Stimulated activated naive CD8-positive, alpha-beta T cell treated with anti-CD3 and anti-CD28 coated beads, Interleukin-15, Interleukin-2, amounts not matched to agents 100 U/mL and 50 U/mL, for 24 hours (primary cell): Measurements from ENCODE around the gene CLIP2.
A peak's percentile ranks its signal among the peaks of the same experiment; 100 is the strongest.
"Not testable (repeated sequence)": the region's sequence is repeated elsewhere in the genome, so short reads cannot be mapped to it uniquely, and the experiment has no call there.

Experiments
- ATAC-seq: fragments of 150-1000 bp; cut with Tn5 transposase; one replicate; pipeline ENCODE4 v1.10.0; 2021
- DNase-seq: peaks from one replicate; pipeline ENCODE4 v3.0.0; 2021

CLIP2 gene

DNA sequence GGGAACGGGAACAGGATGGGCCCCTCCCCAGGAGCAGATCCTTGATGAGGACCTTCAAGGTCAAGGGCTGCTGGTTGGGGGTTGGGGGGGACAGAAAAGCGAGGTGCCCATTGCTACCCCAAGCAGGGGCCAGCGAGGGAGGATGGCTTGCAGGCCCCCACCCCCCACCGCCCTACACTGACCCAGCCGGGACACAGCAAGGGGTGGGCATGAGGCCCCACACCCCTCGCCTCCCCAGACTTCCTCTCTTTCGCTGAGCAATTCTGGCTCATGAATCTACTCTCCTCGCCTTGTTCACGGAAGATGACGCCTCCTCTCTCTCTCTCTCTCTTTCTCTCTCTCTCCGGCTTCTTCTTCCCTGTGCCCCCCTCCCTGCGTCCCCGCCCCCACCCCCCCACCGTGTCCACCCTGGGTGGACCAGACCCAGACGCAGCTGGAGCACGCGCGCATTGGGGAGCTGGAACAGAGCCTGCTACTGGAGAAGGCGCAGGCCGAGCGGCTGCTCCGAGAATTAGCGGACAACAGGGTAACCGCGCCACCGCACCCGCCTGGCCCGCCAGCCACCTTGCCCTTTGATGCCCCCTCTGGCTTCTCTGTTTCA is 83.4 kb downstream of the CLIP2 start:
- DNase-seq: no peak
- ATAC-seq: no peak

DNA sequence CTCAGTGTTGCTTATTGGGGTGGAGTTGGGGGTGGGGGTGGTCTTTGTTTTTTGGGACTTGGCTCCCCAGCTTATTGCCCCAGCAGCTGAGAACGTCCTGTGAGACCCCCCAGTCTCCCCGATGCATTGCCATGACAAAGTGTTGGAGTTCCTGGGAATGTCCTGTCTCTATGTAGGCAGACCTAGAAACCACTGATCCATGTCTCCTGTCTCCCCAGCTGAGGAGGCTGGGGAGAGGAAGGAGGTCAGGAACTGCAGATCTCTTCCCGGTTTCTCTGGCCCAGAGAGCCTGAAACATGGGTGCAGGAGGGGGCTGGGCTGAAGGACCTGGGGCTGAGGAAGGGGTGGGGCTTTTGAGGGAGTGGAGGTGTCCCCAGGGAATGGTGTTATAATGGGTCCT is 84.3 kb downstream of the CLIP2 start:
- ATAC-seq: no peak

GRCh38 chr7:74375726-74376220 is 86.6 kb downstream of the CLIP2 start:
- ATAC-seq (no peak), DNase-seq (no peak)

More for the DNA sequence above, 84.3 kb downstream of the CLIP2 start:
- no peak for DNase-seq

DNA sequence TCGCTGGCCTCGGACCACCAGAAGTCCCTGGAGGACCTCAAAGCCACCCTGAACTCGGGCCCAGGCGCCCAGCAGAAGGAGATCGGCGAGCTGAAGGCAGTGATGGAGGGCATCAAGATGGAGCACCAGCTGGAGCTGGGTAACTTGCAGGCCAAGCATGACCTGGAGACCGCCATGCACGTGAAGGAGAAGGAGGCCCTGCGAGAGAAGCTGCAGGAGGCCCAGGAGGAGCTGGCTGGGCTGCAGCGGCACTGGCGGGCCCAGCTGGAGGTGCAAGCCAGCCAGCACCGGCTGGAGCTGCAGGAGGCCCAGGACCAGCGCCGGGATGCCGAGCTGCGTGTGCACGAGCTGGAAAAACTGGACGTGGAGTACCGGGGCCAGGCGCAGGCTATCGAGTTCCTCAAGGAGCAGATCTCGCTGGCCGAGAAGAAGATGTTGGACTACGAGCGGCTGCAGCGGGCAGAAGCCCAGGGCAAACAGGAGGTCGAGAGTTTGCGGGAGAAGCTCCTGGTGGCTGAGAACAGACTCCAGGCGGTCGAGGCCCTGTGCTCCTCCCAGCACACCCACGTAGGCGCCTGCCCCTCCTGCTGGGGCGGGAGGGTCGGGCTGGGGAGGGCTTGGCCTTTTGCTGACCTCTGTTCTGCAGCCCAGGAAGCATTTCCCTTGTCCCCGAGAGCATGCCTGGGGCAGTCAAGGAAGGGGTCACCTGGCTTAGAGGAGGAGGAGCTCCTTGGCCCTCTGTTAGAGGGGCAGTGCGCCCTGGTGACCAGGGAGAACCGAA is 87.2 kb downstream of the CLIP2 start:
- DNase-seq: no peak

GRCh38 chr7:74379938-74380337 is 90.7 kb downstream of the CLIP2 start:
- DNase-seq: no peak
- ATAC-seq: no peak

More for the DNA sequence above, 87.2 kb downstream of the CLIP2 start:
- no peak for ATAC-seq

DNA sequence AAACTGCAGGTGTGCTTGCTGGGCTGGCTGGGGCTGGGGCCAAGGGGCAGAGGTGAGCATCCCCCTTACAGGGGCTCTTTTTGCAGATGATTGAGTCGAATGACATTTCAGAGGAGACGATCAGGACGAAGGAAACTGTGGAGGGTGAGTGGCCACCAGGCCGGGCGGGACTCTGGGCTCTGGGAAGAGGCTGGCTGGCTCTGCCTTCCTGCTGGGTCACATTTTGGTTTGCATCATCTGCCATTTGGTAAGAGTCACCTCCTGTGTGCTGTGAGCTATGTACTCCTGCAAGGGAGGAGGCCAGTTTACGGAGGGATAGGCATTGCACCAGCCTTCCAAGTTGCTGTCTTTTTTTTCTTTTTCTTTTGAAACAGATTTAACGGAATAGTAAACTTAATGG is 91.5 kb downstream of the CLIP2 start:
- DNase-seq: no peak

GRCh38 chr7:74384086-74384485 is 94.9 kb downstream of the CLIP2 start:
- DNase-seq, ATAC-seq: not testable (repeated sequence)

More for the DNA sequence above, 91.5 kb downstream of the CLIP2 start:
- no peak for ATAC-seq

GRCh38 chr7:74384854-74385253 is 95.6 kb downstream of the CLIP2 start:
- ATAC-seq: not testable (repeated sequence)

GRCh38 chr7:74387606-74388005 is 98.4 kb downstream of the CLIP2 start:
- ATAC-seq (no peak), DNase-seq (no peak)

More at GRCh38 chr7:74384854-74385253, 95.6 kb downstream of the CLIP2 start:
- not testable (repeated sequence) for DNase-seq

GRCh38 chr7:74388880-74389415 is 99.7 kb downstream of the CLIP2 start:
- DNase-seq (no peak), ATAC-seq (no peak)

GRCh38 chr7:74393722-74394121 is 104.5 kb downstream of the CLIP2 start:
- not testable (repeated sequence) for ATAC-seq, DNase-seq

GRCh38 chr7:74394601-74395000 is 105.4 kb downstream of the CLIP2 start:
- DNase-seq: not testable (repeated sequence)

DNA sequence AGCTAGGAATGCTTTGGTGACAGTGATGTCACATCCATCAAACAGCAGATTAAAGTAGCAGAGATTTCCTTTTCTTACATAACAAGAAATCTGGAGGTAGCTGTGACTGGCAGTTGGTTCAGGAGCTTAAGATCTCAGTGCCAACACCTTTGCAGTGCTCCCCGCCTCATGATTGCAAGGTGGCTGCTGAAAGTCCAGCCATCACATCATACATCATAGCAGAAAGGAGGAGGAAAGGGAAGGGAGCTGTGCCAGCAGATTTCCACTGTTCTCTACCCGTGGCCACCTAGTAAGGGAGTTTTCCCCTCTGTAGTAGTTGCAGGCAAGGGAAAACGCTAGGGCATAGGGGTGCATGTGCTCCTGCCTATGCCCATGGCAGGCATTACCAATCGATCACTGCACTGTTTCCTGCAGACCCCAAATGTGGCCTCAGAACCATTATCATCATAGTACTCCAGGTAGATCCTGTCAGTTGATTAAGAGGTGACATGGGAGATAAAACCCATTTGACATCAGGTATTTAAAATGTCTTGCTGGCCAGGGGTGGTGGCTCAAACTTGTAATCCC is 106.6 kb downstream of the CLIP2 start:
- ATAC-seq (no peak), DNase-seq (no peak)

More at GRCh38 chr7:74394601-74395000, 105.4 kb downstream of the CLIP2 start:
- not testable (repeated sequence) for ATAC-seq

- DNase-seq (no peak), ATAC-seq (no peak)
These were observed 107.8 kb downstream of the CLIP2 start for GRCh38 chr7:74396993-74397392.

DNA sequence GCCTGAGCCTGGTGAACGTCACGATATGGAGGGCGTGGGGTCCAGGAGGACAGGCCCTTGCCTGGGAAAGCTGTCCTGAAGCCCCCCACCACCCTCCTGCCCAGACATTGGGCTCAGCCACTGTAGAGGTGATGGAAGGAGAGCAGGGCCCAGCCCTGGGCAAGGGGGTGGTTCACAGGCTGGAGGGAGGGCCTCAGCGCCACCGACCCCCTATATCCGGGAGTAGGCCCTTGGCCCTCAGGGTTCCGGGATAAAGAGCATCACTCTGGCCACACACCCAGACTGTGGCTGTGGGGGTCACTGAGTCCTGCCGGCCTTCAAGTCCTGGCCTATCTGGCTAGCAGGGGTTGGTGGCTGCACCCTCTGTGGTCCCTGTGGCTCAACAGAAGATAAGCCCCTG is 109.2 kb downstream of the CLIP2 start:
- no peak for DNase-seq
- no peak for ATAC-seq

DNA sequence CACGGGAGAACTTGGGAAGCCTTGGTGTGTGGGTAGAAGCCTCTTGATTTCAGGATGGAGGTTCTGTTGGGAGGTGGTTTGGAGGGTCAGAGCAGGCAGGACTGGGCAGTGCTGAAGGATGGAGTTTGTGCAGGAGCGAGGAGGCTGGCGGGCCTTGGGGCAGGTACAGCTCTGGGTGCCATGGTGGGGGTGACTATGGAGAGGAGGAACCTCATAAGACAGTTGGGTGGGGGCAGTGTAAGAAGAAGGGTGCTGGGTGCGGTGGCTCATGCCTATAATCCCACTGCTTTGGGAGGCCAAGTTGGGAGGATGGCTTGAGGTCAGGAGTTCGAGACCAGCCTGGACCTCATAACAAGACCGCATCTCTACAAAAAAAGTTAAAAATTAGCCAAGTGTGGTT is 109.8 kb downstream of the CLIP2 start:
- no peak for ATAC-seq
- no peak for DNase-seq

GRCh38 chr7:74400420-74401136 is 111.4 kb downstream of the CLIP2 start:
- DNase-seq (no peak), ATAC-seq (no peak)

GRCh38 chr7:74401137-74401859 is 112.1 kb downstream of the CLIP2 start:
- DNase-seq: peak; percentile 80
- ATAC-seq: peak; percentile 54

DNA sequence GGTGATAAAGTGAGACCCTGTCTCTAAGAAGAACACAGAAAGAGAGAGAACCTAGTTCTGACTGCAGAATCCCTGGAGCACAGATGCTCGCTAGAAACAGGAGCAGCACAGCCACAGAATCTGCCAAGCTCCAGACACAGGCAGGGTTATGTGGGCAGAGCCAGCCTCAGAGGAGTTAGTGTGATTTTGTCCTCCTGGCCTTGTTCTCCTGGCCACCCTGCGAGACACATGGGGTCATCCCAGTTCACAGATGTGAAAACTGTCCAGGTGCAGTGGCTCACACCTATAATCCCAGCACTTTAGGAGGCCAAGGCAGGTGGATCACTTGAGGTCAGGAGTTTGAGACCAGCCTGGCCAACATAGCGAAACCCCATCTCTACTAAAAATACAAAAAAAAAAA is 113.5 kb downstream of the CLIP2 start:
- not testable (repeated sequence) for DNase-seq, ATAC-seq

DNA sequence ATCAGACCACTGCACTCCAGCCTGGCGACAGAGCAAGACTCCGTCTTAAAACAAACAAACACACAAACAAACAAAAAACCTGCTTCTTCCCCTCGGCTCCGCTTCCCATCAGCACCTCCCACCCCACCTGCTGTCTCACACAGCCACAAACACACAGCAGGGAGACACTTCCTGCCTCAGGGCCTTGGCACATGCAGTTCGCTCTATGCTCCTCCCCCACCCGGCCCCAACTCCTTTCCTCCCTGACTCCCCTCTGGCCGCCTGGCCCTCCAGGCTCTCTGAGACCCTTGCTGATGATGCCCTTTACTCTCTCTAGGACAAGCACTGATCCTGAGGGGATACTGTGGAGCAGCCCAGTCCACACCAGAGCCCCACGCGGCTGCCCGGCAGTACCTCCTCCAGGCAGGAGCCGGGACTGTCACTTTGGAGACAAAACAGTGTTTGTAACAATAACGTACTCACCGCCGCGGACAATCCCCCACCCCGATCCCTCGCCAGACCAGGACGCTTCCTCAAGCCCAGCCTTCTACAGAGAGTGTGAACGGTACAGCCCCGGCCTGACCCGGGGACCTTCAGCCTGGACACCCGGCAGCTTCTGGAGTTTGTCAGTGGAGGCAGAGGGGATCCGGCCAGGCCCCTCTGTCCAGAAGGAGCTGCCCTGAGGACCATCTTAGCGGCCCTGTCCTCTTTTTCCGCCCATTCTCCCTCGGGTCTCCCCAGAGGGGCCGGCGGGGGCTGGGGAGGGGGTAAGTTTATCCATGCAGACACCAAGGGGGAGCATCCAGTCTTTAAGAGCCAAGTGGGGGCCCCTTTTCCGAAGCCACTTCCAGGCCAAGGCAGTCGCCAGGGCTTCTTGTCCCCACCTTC is 114.5 kb downstream of the CLIP2 start:
- ATAC-seq (no peak), DNase-seq (no peak)

GRCh38 chr7:74404388-74404700 is 115.1 kb downstream of the CLIP2 start:
- no peak for ATAC-seq

More at GRCh38 chr7:74404388-74404700, 115.1 kb downstream of the CLIP2 start:
- DNase-seq: no peak
